Left lung (tissue), 10 donors: ENCODE measurements around the gene KIAA0930. TPM values are rescaled to one million over a fixed set of nuclear protein-coding genes. Genes with fewer than 3 reads are reported as not detected.
A peak's percentile ranks its signal among the peaks of the same experiment; 100 is the strongest.

Source experiments
- ATAC-seq: fragments of 200-7000 bp; cut with Tn5 transposase; one replicate; pipeline ENCODE4 v1.9.1; 2020; ENCODE audit warnings: moderate library complexity
- DNase-seq, 4 donors: peaks; one replicate each; pipeline ENCODE4 v3.0.0-alpha.2; 2013 to 2020
- H3K27ac ChIP-seq, 2 donors: fragments of 200-600 bp; sonication (generic) in 1 of 2; one replicate each; pipeline versions ENCODE4 v1.5.0 to v1.8.0; 2020 to 2021
- H3K27me3 ChIP-seq, 2 donors: fragments of 200-600 bp; sonication (generic) in 1 of 2; one replicate each; pipeline versions ENCODE4 v1.5.0 to v1.8.0; 2020 to 2021
- H3K36me3 ChIP-seq, 2 donors: fragments of 200-600 bp; sonication (generic) in 1 of 2; one replicate each; pipeline versions ENCODE4 v1.5.0 to v1.8.0; 2020 to 2021
- H3K4me1 ChIP-seq, 2 donors: fragments of 200-600 bp; one replicate each; pipeline ENCODE4 v1.8.0; 2021
- H3K4me3 ChIP-seq, 2 donors: fragments of 200-600 bp; sonication (generic) in 1 of 2; one replicate each; pipeline versions ENCODE4 v1.5.0 to v1.8.0; 2020 to 2021; ENCODE audit warnings: mild to moderate bottlenecking in 1 of 2
- H3K9me3 ChIP-seq, 2 donors: fragments of 200-600 bp; sonication (generic) in 1 of 2; one replicate each; pipeline versions ENCODE4 v1.5.0 to v1.8.0; 2020 to 2021
- CTCF ChIP-seq, 2 donors: fragments of 200-600 bp; sonication (generic) in 1 of 2; IDR thresholded peaks; one replicate each; pipeline versions ENCODE4 v1.5.0 to v1.8.0; 2021; ENCODE audit warnings: antibody characterized with exemption in 2 of 2
- intact Hi-C, 2 donors: fragments of 100-400 bp; cut with DNase I; formaldehyde crosslinking; loops; one replicate each; pipeline versions ENCODE4 v1.11.2 to v1.14.2; 2022
- polyA plus RNA-seq, 6 donors: library from polyadenylated mRNA; unstranded; fragments of 120-200 nt; gene quantifications; one replicate each; pipeline ENCODE4 v1.2.1, GENCODE V29; 2013; ENCODE audit not compliant: insufficient read length in 6 of 6
- total RNA-seq, 2 donors: library from RNA; stranded (reverse); fragmentation: NEBNext Ultra II Directional; extraction: Animal tissue kit (Norgen Biotek cat#: 25700); gene quantifications; one replicate each; pipeline ENCODE4 v1.2.1, GENCODE V29; 2021
- donor health status: DM: no; HTN: yes; CAD: no.
- donor health status: DM: no; HTN: no; CAD: no.

KIAA0930 gene
- total and polyA plus RNA-seq, 8 donors, result 12.1 to 78.8 (median 17.9) TPM

GRCh38 chr22:45237065-45237990 is 3.4 kb downstream of the KIAA0930 start:
- peaks cover 0 to 19% of the 10 kb centered on the region in 2 donors for H3K36me3 ChIP-seq
- DNase-seq (no peak), ATAC-seq (no peak)
- no peaks in the 10 kb centered on the region for H3K9me3 ChIP-seq
- no peak for TF ChIP-seq CTCF (IDR thresholded peaks at IDR 0.05)
- intact Hi-C loops, result no loop called here
- no peak overlapping the region for H3K4me3 ChIP-seq
- no peak overlapping the region for H3K27ac ChIP-seq
- peaks cover 14 to 85% of the 10 kb centered on the region in 2 donors for H3K4me1 ChIP-seq
- no peaks in the 10 kb centered on the region for H3K27me3 ChIP-seq

GRCh38 chr22:45235851-45236342 is 4.8 kb downstream of the KIAA0930 start:
- Histone ChIP-seq H3K27me3 (no peaks in the 10 kb centered on the region), H3K36me3 (peaks cover 0 to 19% of the 10 kb centered on the region in 2 donors), H3K4me3 (no peak overlapping the region), H3K4me1 (peaks cover 14 to 77% of the 10 kb centered on the region in 2 donors), H3K27ac (peak overlapping the region in 1 of 2 donors; percentile 83), H3K9me3 (no peaks in the 10 kb centered on the region)
- intact Hi-C loops, result no loop called here
- DNase-seq, result no peak
- ATAC-seq, result no peak
- no peak for TF ChIP-seq CTCF (IDR thresholded peaks at IDR 0.05)

GRCh38 chr22:45235101-45235777 is 5.5 kb downstream of the KIAA0930 start:
- intact Hi-C loops, result no loop called here
- ATAC-seq, result peak; percentile 60

GRCh38 chr22:45233827-45234226 is 6.9 kb downstream of the KIAA0930 start:
- intact Hi-C loops, result no loop called here
- Histone ChIP-seq H3K36me3 (peaks cover 0 to 19% of the 10 kb centered on the region in 2 donors), H3K4me1 (peaks cover under 1 to 79% of the 10 kb centered on the region in 2 donors), H3K27ac (peak overlapping the region in 1 of 2 donors; percentile 83), H3K27me3 (no peaks in the 10 kb centered on the region), H3K9me3 (no peaks in the 10 kb centered on the region), H3K4me3 (no peak overlapping the region)
- ATAC-seq (no peak), DNase-seq (no peak)
- no peak for TF ChIP-seq CTCF (IDR thresholded peaks at IDR 0.05)

More at GRCh38 chr22:45235101-45235777, 5.5 kb downstream of the KIAA0930 start:
- Histone ChIP-seq H3K4me1 (peaks cover 14 to 81% of the 10 kb centered on the region in 2 donors), H3K27ac (peak overlapping the region in 1 of 2 donors; percentile 83), H3K27me3 (no peaks in the 10 kb centered on the region), H3K36me3 (peaks cover 0 to 19% of the 10 kb centered on the region in 2 donors), H3K9me3 (no peaks in the 10 kb centered on the region), H3K4me3 (no peak overlapping the region)
- no peak for TF ChIP-seq CTCF (IDR thresholded peaks at IDR 0.05)
- peak in 2 of 4 donors; percentile 67 to 90 for DNase-seq

- intact Hi-C loops, result no loop called here
- no peak for ATAC-seq
- H3K27me3 ChIP-seq, result no peaks in the 10 kb centered on the region
- no peak overlapping the region for H3K4me3 ChIP-seq
- no peak for DNase-seq
- H3K4me1 ChIP-seq, result peaks cover 0 to 76% of the 10 kb centered on the region in 2 donors
- no peaks in the 10 kb centered on the region for H3K9me3 ChIP-seq
- no peak overlapping the region for H3K27ac ChIP-seq
- H3K36me3 ChIP-seq, result peaks cover 0 to 19% of the 10 kb centered on the region in 2 donors
- TF ChIP-seq CTCF (IDR thresholded peaks at IDR 0.05), result no peak
Measured at GRCh38 chr22:45233386-45233785, 7.3 kb downstream of the KIAA0930 start.
